Ishikawa (cell line): Measurements from ENCODE around the gene TMEM14A.

Source experiments
- CEBPB ChIP-seq: IDR thresholded peaks from 2 replicates; pipeline ENCODE4 v1.6.1; 2012
- CREB1 ChIP-seq: IDR thresholded peaks from 2 replicates; pipeline ENCODE4 v1.6.1; 2012; ENCODE audit warnings: low read depth
- EGR1 ChIP-seq: IDR thresholded peaks from 2 replicates; pipeline ENCODE4 v1.6.1; 2012
- EP300 ChIP-seq: IDR thresholded peaks from 2 replicates; pipeline ENCODE4 v1.6.1; 2012; ENCODE audit warnings: borderline replicate concordance
- FOXM1 ChIP-seq: IDR thresholded peaks from 2 replicates; pipeline ENCODE4 v1.6.1; 2012; ENCODE audit warnings: low read depth, borderline replicate concordance
- NFIC ChIP-seq: IDR thresholded peaks from 2 replicates; pipeline ENCODE4 v1.6.1; 2012
- RAD21 ChIP-seq: IDR thresholded peaks from 2 replicates; pipeline ENCODE4 v1.6.1; 2012; ENCODE audit warnings: low read depth
- TAF1 ChIP-seq: IDR thresholded peaks from 2 replicates; pipeline ENCODE4 v1.6.1; 2012; ENCODE audit warnings: low read depth, mild to moderate bottlenecking
- TCF12 ChIP-seq: IDR thresholded peaks from 2 replicates; pipeline ENCODE4 v1.6.1; 2012; ENCODE audit warnings: low read depth
- TEAD4 ChIP-seq: IDR thresholded peaks from 2 replicates; pipeline ENCODE4 v1.6.1; 2012
- YY1 ChIP-seq: IDR thresholded peaks from 2 replicates; pipeline ENCODE4 v1.6.1; 2012; ENCODE audit warnings: low read depth
- TF ChIP-seq, protein P1 (sequence below): IDR thresholded peaks from 2 replicates; pipeline ENCODE4 v1.6.1; 2012; ENCODE audit warnings: low read depth, mild to moderate bottlenecking
- TF ChIP-seq, protein P2 (sequence below): IDR thresholded peaks from 2 replicates; pipeline ENCODE4 v1.6.1; 2012
- TF ChIP-seq, protein P3 (sequence below): IDR thresholded peaks from 2 replicates; pipeline ENCODE4 v1.6.1; 2012

DNA sequence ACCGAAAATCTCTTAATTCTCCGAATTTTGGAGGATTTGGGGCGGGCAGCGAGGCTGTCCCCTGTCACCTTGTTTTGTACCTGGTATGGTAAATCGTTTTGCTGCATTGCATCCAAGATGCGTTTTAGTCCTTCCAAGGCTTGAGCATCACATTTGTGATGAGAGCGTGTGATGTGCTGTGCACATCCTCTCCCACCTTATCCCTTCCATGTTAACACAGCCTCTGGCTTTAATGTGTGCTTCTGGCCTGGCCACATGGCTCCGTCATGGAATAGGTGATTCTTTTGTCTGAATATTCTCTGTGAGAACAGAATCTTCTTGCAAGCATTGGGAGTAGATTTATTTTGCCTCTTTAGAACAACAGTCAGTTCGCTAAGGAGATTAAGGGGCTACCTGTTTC lies 763 bp downstream of the TMEM14A start:
- TF ChIP-seq RAD21 = no peak
- TF ChIP-seq EP300 = no peak
- TF ChIP-seq FOXM1 = no peak
- no peak for TF ChIP-seq CEBPB
- TF ChIP-seq, protein P1, sequence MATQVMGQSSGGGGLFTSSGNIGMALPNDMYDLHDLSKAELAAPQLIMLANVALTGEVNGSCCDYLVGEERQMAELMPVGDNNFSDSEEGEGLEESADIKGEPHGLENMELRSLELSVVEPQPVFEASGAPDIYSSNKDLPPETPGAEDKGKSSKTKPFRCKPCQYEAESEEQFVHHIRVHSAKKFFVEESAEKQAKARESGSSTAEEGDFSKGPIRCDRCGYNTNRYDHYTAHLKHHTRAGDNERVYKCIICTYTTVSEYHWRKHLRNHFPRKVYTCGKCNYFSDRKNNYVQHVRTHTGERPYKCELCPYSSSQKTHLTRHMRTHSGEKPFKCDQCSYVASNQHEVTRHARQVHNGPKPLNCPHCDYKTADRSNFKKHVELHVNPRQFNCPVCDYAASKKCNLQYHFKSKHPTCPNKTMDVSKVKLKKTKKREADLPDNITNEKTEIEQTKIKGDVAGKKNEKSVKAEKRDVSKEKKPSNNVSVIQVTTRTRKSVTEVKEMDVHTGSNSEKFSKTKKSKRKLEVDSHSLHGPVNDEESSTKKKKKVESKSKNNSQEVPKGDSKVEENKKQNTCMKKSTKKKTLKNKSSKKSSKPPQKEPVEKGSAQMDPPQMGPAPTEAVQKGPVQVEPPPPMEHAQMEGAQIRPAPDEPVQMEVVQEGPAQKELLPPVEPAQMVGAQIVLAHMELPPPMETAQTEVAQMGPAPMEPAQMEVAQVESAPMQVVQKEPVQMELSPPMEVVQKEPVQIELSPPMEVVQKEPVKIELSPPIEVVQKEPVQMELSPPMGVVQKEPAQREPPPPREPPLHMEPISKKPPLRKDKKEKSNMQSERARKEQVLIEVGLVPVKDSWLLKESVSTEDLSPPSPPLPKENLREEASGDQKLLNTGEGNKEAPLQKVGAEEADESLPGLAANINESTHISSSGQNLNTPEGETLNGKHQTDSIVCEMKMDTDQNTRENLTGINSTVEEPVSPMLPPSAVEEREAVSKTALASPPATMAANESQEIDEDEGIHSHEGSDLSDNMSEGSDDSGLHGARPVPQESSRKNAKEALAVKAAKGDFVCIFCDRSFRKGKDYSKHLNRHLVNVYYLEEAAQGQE = no peak
- TF ChIP-seq YY1 = no peak
- no peak for TF ChIP-seq TAF1
- TF ChIP-seq, protein P2, sequence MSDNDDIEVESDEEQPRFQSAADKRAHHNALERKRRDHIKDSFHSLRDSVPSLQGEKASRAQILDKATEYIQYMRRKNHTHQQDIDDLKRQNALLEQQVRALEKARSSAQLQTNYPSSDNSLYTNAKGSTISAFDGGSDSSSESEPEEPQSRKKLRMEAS = no peak
- TF ChIP-seq, protein P3, sequence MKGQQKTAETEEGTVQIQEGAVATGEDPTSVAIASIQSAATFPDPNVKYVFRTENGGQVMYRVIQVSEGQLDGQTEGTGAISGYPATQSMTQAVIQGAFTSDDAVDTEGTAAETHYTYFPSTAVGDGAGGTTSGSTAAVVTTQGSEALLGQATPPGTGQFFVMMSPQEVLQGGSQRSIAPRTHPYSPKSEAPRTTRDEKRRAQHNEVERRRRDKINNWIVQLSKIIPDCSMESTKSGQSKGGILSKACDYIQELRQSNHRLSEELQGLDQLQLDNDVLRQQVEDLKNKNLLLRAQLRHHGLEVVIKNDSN = no peak
- TF ChIP-seq TCF12 = no peak
- no peak for TF ChIP-seq TEAD4
- TF ChIP-seq CREB1 = no peak
- no peak for TF ChIP-seq EGR1
- TF ChIP-seq NFIC = no peak
